Sigmoid colon (tissue), 4 donors: Measurements from ENCODE around the gene TSPAN14.

ENCODE experiments used
- CTCF ChIP-seq, 4 experiments: fragments of 450-650 bp in 3 of 4; fragments of 200-600 bp in 1 of 4; IDR thresholded peaks; one replicate each; pipeline ENCODE4 v1.5.1; 2016 to 2019; ENCODE audit warnings: antibody characterized with exemption in 4 of 4, mild to moderate bottlenecking in 3 of 4, moderate library complexity in 2 of 4
- POLR2A ChIP-seq, 2 donors: fragments of 450-650 bp; IDR thresholded peaks; one replicate each; pipeline ENCODE4 v1.6.1; 2016; ENCODE audit warnings: antibody characterized with exemption in 2 of 2, mild to moderate bottlenecking in 2 of 2, moderate library complexity in 2 of 2
- POLR2AphosphoS5 ChIP-seq, 4 donors: sonication (generic); formaldehyde crosslinking; IDR thresholded peaks; one replicate each; pipeline ENCODE4 v1.6.1; 2017; ENCODE audit warnings: antibody characterized with exemption in 4 of 4

GRCh38 chr10:80408242-80409101 lies 45.6 kb upstream of the TSPAN14 start, which contains the start of gene PRXL2A:
- TF ChIP-seq CTCF (IDR thresholded peaks at IDR 0.05) (no peak), POLR2AphosphoS5 (IDR thresholded peaks at IDR 0.05) (peak; percentile 55 to 84 (median 74)), POLR2A (IDR thresholded peaks at IDR 0.05) (peak in 1 of 2 donors; percentile 27)
